K562 (cell line): ENCODE measurements around the gene SMAD7. TPM values are rescaled to one million over a fixed set of nuclear protein-coding genes. Genes with fewer than 3 reads are reported as not detected.

Experiments used
- ARNT ChIP-seq, 2 experiments: fragments of 450-650 bp; IDR thresholded peaks; 2 replicates each; pipeline ENCODE4 v1.6.1; 2016; ENCODE audit warnings: mild to moderate bottlenecking in 1 of 2
- ATF4 ChIP-seq: fragments of 450-650 bp; formaldehyde crosslinking; IDR thresholded peaks from 2 replicates; pipeline ENCODE4 v1.4.0; 2022; ENCODE audit warnings: mild to moderate bottlenecking, moderate library complexity
- CREM ChIP-seq: IDR thresholded peaks from 2 replicates; pipeline ENCODE4 v1.6.1; 2014; ENCODE audit warnings: antibody characterized with exemption, low read depth
- EGR1 ChIP-seq: fragments of 450-650 bp; conservative IDR thresholded peaks from 2 replicates; pipeline ENCODE4 v1.6.1; 2017; ENCODE audit warnings: mild to moderate bottlenecking
- FOXA1 ChIP-seq: fragments of 450-650 bp; IDR thresholded peaks from 2 replicates; pipeline ENCODE4 v1.6.1; 2016; ENCODE audit warnings: mild to moderate bottlenecking, borderline replicate concordance
- FOXM1 ChIP-seq, 2 experiments: fragments of 450-650 bp in 1 of 2; sonication (generic) in 1 of 2; formaldehyde crosslinking in 1 of 2; IDR thresholded peaks; 2 replicates each; pipeline versions ENCODE4 v1.6.1 to v1.9.0; 2017 to 2022; ENCODE audit warnings: low read depth in 2 of 2, mild to moderate bottlenecking in 2 of 2, missing genetic modification reagents in 1 of 2, moderate library complexity in 1 of 2
- FOXO4 ChIP-seq: fragments of 450-650 bp; formaldehyde crosslinking; IDR thresholded peaks from 2 replicates; pipeline ENCODE4 v1.4.0; 2020; ENCODE audit warnings: mild to moderate bottlenecking, moderate library complexity
- GATAD2A ChIP-seq: fragments of 450-650 bp; IDR thresholded peaks from 2 replicates; pipeline ENCODE4 v1.6.1; 2017
- JUNB ChIP-seq: fragments of 450-650 bp; formaldehyde crosslinking; conservative IDR thresholded peaks from 2 replicates; pipeline ENCODE4 v1.4.0; 2020; ENCODE audit warnings: mild to moderate bottlenecking
- MCM2 ChIP-seq: fragments of 450-650 bp; IDR thresholded peaks from 2 replicates; pipeline ENCODE4 v1.6.1; 2017; ENCODE audit warnings: low read depth, mild to moderate bottlenecking
- NBN ChIP-seq: fragments of 450-650 bp; IDR thresholded peaks from 2 replicates; pipeline ENCODE4 v1.6.1; 2016; ENCODE audit warnings: low read depth, mild to moderate bottlenecking
- NFRKB ChIP-seq: fragments of 450-650 bp; IDR thresholded peaks from 2 replicates; pipeline ENCODE4 v1.6.1; 2016; ENCODE audit warnings: low read depth
- PHF21A ChIP-seq: fragments of 450-650 bp; IDR thresholded peaks from 2 replicates; pipeline ENCODE4 v1.6.1; 2017; ENCODE audit warnings: low read depth, borderline replicate concordance
- PHTF2 ChIP-seq: fragments of 250-450 bp; sonication (Bioruptor Pico); IDR thresholded peaks from 2 replicates; pipeline ENCODE4 v1.5.0; 2021; ENCODE audit warnings: mild to moderate bottlenecking
- POLR2B ChIP-seq: fragments of 450-650 bp; IDR thresholded peaks from 2 replicates; pipeline ENCODE4 v1.6.1; 2018; ENCODE audit warnings: low read depth; ENCODE audit not compliant: partially characterized antibody
- POLR2H ChIP-seq: IDR thresholded peaks from 2 replicates; pipeline ENCODE4 v1.6.1; 2016; ENCODE audit warnings: missing genetic modification characterization, low read depth, mild to moderate bottlenecking, control low read depth, missing compliant biosample characterization, moderate library complexity
- RAD21 ChIP-seq, 2 experiments: fragments of 250-450 bp in 1 of 2; fragments of 450-650 bp in 1 of 2; sonication (Bioruptor Pico) in 1 of 2; formaldehyde crosslinking in 1 of 2; IDR thresholded peaks in 1 of 2; conservative IDR thresholded peaks in 1 of 2; 2 replicates each; pipeline versions ENCODE4 v1.4.0 to v1.8.0; 2020 to 2022; ENCODE audit warnings: mild to moderate bottlenecking in 2 of 2, moderate library complexity in 1 of 2
- SNIP1 ChIP-seq: fragments of 450-650 bp; IDR thresholded peaks from 2 replicates; pipeline ENCODE4 v1.7.1; 2017; ENCODE audit warnings: low read depth, mild to moderate bottlenecking
- SPI1 ChIP-seq: IDR thresholded peaks from 2 replicates; pipeline ENCODE4 v1.6.1; 2011; ENCODE audit warnings: low read depth, low read length, control low read depth, borderline replicate concordance
- STAG1 ChIP-seq: sonication (generic); formaldehyde crosslinking; IDR thresholded peaks from 2 replicates; pipeline ENCODE4 v1.5.0; 2020; ENCODE audit warnings: missing genetic modification reagents, borderline replicate concordance
- TSHZ1 ChIP-seq: fragments of 250-450 bp; sonication (Bioruptor Pico); IDR thresholded peaks from 2 replicates; pipeline ENCODE4 v1.4.0; 2020; ENCODE audit warnings: mild to moderate bottlenecking, moderate library complexity
- ZNF695 ChIP-seq: fragments of 450-650 bp; formaldehyde crosslinking; IDR thresholded peaks from 2 replicates; pipeline ENCODE4 v1.4.0; 2020; ENCODE audit warnings: mild to moderate bottlenecking, moderate library complexity
- polyA plus RNA-seq, 8 experiments: library from polyadenylated mRNA; depleted of rRNA in 4 of 8; stranded (reverse) in 5 of 8; unstranded in 3 of 8; fragments of >200 nt; fragmentation: Nextera tagmentation in 2 of 8; fragmentation: Illumina TruSeq in 1 of 8; extraction: Ambion mirVana in 2 of 8; extraction: Trizol in 1 of 8; gene quantifications; 2 replicates each; pipeline versions ENCODE4 v1.2.1 to v1.2.3, GENCODE V29; 2011 to 2014; ENCODE audit warnings: inconsistent platforms in 1 of 8, missing spikeins in 1 of 8
- total RNA-seq, 7 experiments: library from RNA; depleted of rRNA in 6 of 7; stranded (reverse); fragments of >200 nt in 6 of 7; fragmentation: Illumina TruSeq in 2 of 7; extraction: Trizol in 2 of 7; gene quantifications; 2 replicates each; pipeline versions ENCODE4 v1.2.1 to v1.2.3, GENCODE V29; 2011 to 2021; ENCODE audit warnings: low replicate concordance in 1 of 7
- TF ChIP-seq, protein P1 (sequence below): sonication (generic); formaldehyde crosslinking; IDR thresholded peaks from 2 replicates; pipeline ENCODE4 v1.8.0; 2022; ENCODE audit warnings: missing genetic modification reagents, mild to moderate bottlenecking, moderate library complexity, borderline replicate concordance

SMAD7 gene
- total and polyA plus RNA-seq, 9 of the 15 experiments (the other 6 are each of a cell fraction or from before 2014, with no cell fraction given) = 0.13 to 3.0 (median 1.6) TPM

- TF ChIP-seq PHF21A (peak; percentile 86; the same call in 1 of the 2 replicates), SNIP1 (no peak), STAG1 (CRISPR knock-in tag) (no peak), POLR2H (no peak), RAD21 (CRISPR knock-in tag; conservative IDR thresholded peaks at IDR 0.05 in 1 of 2, IDR thresholded peaks at IDR 0.05 in 1 of 2) (peak in 1 of 2 experiments; percentile 14; a peak in 1 of 4 replicates), MCM2 (no peak), EGR1 (no peak), GATAD2A (no peak), ZNF695 (CRISPR knock-in tag) (no peak), FOXO4 (CRISPR knock-in tag) (no peak), FOXA1 (no peak), JUNB (CRISPR knock-in tag) (no peak), PHTF2 (CRISPR knock-in tag) (no peak), CREM (peak; percentile 56), NFRKB (no peak), FOXM1 (IDR thresholded peaks at IDR 0.05; ENCODE audit: low read depth) (peak; percentile 15; the same call in 1 of the 2 replicates), FOXM1 (CRISPR knock-in tag; IDR thresholded peaks at IDR 0.05; ENCODE audit: low read depth) (no peak), POLR2B (no peak), TSHZ1 (CRISPR knock-in tag) (no peak), SPI1 (0 out of 2 replicates have a peak, but pooled peaks have one; percentile 5), NBN (peak; percentile 75), ATF4 (CRISPR knock-in tag) (peak; percentile 20; the same call in 1 of the 2 replicates), ARNT (IDR thresholded peaks at IDR 0.05) (no peak)
- TF ChIP-seq, protein P1, sequence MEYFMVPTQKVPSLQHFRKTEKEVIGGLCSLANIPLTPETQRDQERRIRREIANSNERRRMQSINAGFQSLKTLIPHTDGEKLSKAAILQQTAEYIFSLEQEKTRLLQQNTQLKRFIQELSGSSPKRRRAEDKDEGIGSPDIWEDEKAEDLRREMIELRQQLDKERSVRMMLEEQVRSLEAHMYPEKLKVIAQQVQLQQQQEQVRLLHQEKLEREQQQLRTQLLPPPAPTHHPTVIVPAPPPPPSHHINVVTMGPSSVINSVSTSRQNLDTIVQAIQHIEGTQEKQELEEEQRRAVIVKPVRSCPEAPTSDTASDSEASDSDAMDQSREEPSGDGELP (CRISPR knock-in tag) = peak; percentile 24; the same call in 1 of the 2 replicates
These were observed 17.8 kb downstream of the SMAD7 start (continued) for GRCh38 chr18:48932822-48933510.
